Measurements from ENCODE around the gene ZNF84. TPM values are rescaled to one million over a fixed set of nuclear protein-coding genes. Genes with fewer than 3 reads are reported as not detected.

ZNF84 gene
- total RNA-seq (2014; rRNA removed; shearing (Covaris generic)) (36.3 and 46.6 TPM in 2 replicates), polyA plus RNA-seq (2016; fragmentation: Nextera tagmentation; extraction: Ambion mirVana) (15.0 and 21.1 TPM in 2 replicates)
- long read RNA-seq, partial matches to known transcripts, result 1 of 4 reads
- long read RNA-seq, other reads (novel, unspliced or antisense), result 0 of 4 reads

GRCh38 chr12:133037207-133038005 is at the start of gene ZNF84:
Gene ZNF84, plus strand, starts transcription at chr12:133037509. Its CDS starts 3,959 bp downstream, at chr12:133041468.
- peaks cover 81% of the 10 kb centered on the region for H3K9me3 Mint-ChIP-seq
- peaks cover 47% of the 10 kb centered on the region for H3K79me2 ChIP-seq (replicated peaks; ENCODE audit: insufficient read depth)
- H3K4me1 ChIP-seq (ENCODE audit: insufficient read depth), result peaks cover 4% of the 10 kb centered on the region; the same call in 1 of the 2 replicates
- H3K36me3 ChIP-seq (ENCODE audit: insufficient read depth), result peaks cover 10% of the 10 kb centered on the region
- H2AFZ ChIP-seq, result peak within 1 kb of the TSS; percentile 96
- peaks cover 3% of the 10 kb centered on the region; the same call in 1 of the 3 replicates for H3K4me1 Mint-ChIP-seq
- peak within 1 kb of the TSS; percentile 99 for H3K27ac Mint-ChIP-seq
- H3K27me3 Mint-ChIP-seq (ENCODE audit: insufficient read depth, low read depth, poor library complexity), result peaks cover 6% of the 10 kb centered on the region
- peaks cover 51% of the 10 kb centered on the region for H3K36me3 Mint-ChIP-seq (ENCODE audit: low read depth)
- peak within 1 kb of the TSS; percentile 79 for H3K4me2 ChIP-seq
- peak within 1 kb of the TSS; percentile 90 for H3K27ac ChIP-seq (ENCODE audit: low read depth)
- DNase-seq (ENCODE audit: low spot score) (peak; percentile 97), ATAC-seq (peak; percentile 92)
- peak within 1 kb of the TSS; percentile 68 for H3K4me3 ChIP-seq
- H3K9me2 ChIP-seq (ENCODE audit: insufficient read depth), result 0 out of 2 replicates have a peak, but pooled peaks cover 4% of the 10 kb centered on the region
- no peaks in the 10 kb centered on the region for H3K27me3 ChIP-seq (ENCODE audit: insufficient read depth)
- TF ChIP-seq CREB1 (CRISPR knock-in tag; IDR thresholded peaks at IDR 0.05; ENCODE audit: low read depth), result peak; percentile 44; the same call in 1 of the 2 replicates
- TF ChIP-seq ETS1 (IDR thresholded peaks at IDR 0.05), result peak; percentile 82
- TF ChIP-seq EZH2 (IDR thresholded peaks at IDR 0.05; ENCODE audit: low read depth, unreplicated experiment), result no peak
- TF ChIP-seq POLR2AphosphoS5 (IDR thresholded peaks at IDR 0.05; ENCODE audit: low read depth), result peak; percentile 73
- no peaks in the 10 kb centered on the region for H3F3A ChIP-seq (replicated peaks; ENCODE audit: low read depth)
- H4K20me1 ChIP-seq (replicated peaks; ENCODE audit: insufficient read depth), result no peaks in the 10 kb centered on the region
- H3K4me3 Mint-ChIP-seq, result peak within 1 kb of the TSS; percentile 94

- H3K27ac Mint-ChIP-seq, result no peak overlapping the region
- Histone ChIP-seq H3K9me2 (ENCODE audit: insufficient read depth) (no peaks in the 10 kb centered on the region; the same call in 1 of the 2 replicates), H3F3A (replicated peaks; ENCODE audit: low read depth) (no peaks in the 10 kb centered on the region), H3K27me3 (ENCODE audit: insufficient read depth) (no peaks in the 10 kb centered on the region), H4K20me1 (replicated peaks; ENCODE audit: insufficient read depth) (no peaks in the 10 kb centered on the region), H3K27ac (ENCODE audit: low read depth) (no peak overlapping the region), H3K36me3 (ENCODE audit: insufficient read depth) (0 out of 2 replicates have a peak, but pooled peaks cover 5% of the 10 kb centered on the region), H3K4me1 (ENCODE audit: insufficient read depth) (no peaks in the 10 kb centered on the region), H3K79me2 (replicated peaks; ENCODE audit: insufficient read depth) (peaks cover 67% of the 10 kb centered on the region), H3K4me2 (no peak overlapping the region), H2AFZ (no peak overlapping the region), H3K4me3 (no peak overlapping the region)
- H3K36me3 Mint-ChIP-seq (ENCODE audit: low read depth), result peaks cover 83% of the 10 kb centered on the region
- H3K27me3 Mint-ChIP-seq (ENCODE audit: insufficient read depth, low read depth, poor library complexity), result peaks cover 4% of the 10 kb centered on the region
- H3K4me1 Mint-ChIP-seq, result no peaks in the 10 kb centered on the region
- peaks cover 97% of the 10 kb centered on the region for H3K9me3 Mint-ChIP-seq
- no peak for ATAC-seq
- DNase-seq (ENCODE audit: low spot score), result peak; percentile 2
- no peak overlapping the region for H3K4me3 Mint-ChIP-seq
- TF ChIP-seq, protein P1, sequence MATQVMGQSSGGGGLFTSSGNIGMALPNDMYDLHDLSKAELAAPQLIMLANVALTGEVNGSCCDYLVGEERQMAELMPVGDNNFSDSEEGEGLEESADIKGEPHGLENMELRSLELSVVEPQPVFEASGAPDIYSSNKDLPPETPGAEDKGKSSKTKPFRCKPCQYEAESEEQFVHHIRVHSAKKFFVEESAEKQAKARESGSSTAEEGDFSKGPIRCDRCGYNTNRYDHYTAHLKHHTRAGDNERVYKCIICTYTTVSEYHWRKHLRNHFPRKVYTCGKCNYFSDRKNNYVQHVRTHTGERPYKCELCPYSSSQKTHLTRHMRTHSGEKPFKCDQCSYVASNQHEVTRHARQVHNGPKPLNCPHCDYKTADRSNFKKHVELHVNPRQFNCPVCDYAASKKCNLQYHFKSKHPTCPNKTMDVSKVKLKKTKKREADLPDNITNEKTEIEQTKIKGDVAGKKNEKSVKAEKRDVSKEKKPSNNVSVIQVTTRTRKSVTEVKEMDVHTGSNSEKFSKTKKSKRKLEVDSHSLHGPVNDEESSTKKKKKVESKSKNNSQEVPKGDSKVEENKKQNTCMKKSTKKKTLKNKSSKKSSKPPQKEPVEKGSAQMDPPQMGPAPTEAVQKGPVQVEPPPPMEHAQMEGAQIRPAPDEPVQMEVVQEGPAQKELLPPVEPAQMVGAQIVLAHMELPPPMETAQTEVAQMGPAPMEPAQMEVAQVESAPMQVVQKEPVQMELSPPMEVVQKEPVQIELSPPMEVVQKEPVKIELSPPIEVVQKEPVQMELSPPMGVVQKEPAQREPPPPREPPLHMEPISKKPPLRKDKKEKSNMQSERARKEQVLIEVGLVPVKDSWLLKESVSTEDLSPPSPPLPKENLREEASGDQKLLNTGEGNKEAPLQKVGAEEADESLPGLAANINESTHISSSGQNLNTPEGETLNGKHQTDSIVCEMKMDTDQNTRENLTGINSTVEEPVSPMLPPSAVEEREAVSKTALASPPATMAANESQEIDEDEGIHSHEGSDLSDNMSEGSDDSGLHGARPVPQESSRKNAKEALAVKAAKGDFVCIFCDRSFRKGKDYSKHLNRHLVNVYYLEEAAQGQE (IDR thresholded peaks at IDR 0.05; ENCODE audit: unreplicated experiment), result no peak
- TF ChIP-seq POLR2AphosphoS5 (IDR thresholded peaks at IDR 0.05; ENCODE audit: low read depth) (no peak), ETS1 (IDR thresholded peaks at IDR 0.05) (no peak), CREB1 (CRISPR knock-in tag; IDR thresholded peaks at IDR 0.05; ENCODE audit: low read depth) (no peak), ZNF331 (CRISPR knock-in tag; IDR thresholded peaks at IDR 0.05; ENCODE audit: low read depth) (no peak), EZH2 (IDR thresholded peaks at IDR 0.05; ENCODE audit: low read depth, unreplicated experiment) (no peak), NANOG (IDR thresholded peaks at IDR 0.05; ENCODE audit: borderline replicate concordance) (no peak), ZNF114 (CRISPR knock-in tag; IDR thresholded peaks at IDR 0.05) (no peak), JUNB (IDR thresholded peaks at IDR 0.05; ENCODE audit: unreplicated experiment) (no peak), EZH2phosphoT487 (IDR thresholded peaks at IDR 0.05; ENCODE audit: unreplicated experiment) (no peak), STAT1 (IDR thresholded peaks at IDR 0.05; ENCODE audit: unreplicated experiment) (no peak)
- TF ChIP-seq, protein P2, sequence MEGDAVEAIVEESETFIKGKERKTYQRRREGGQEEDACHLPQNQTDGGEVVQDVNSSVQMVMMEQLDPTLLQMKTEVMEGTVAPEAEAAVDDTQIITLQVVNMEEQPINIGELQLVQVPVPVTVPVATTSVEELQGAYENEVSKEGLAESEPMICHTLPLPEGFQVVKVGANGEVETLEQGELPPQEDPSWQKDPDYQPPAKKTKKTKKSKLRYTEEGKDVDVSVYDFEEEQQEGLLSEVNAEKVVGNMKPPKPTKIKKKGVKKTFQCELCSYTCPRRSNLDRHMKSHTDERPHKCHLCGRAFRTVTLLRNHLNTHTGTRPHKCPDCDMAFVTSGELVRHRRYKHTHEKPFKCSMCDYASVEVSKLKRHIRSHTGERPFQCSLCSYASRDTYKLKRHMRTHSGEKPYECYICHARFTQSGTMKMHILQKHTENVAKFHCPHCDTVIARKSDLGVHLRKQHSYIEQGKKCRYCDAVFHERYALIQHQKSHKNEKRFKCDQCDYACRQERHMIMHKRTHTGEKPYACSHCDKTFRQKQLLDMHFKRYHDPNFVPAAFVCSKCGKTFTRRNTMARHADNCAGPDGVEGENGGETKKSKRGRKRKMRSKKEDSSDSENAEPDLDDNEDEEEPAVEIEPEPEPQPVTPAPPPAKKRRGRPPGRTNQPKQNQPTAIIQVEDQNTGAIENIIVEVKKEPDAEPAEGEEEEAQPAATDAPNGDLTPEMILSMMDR (conservative IDR thresholded peaks at IDR 0.05; ENCODE audit: low read depth in 2 of 2), result no peak
These were observed 38.6 kb upstream of the ZNF84 start for GRCh38 chr12:132998741-132999140.

Data from GM23338 (cell line).